T-helper 1 cell (primary cell): ENCODE data around the gene NSF.
"Not testable (repeated sequence)": the region's sequence is repeated elsewhere in the genome, so short reads cannot be mapped to it uniquely, and the experiment has no call there.

Source experiments
- DNase-seq, 5 donors: peaks; one replicate each; pipeline ENCODE4 v3.0.0-alpha.2; 2012 to 2020

NSF gene

DNA sequence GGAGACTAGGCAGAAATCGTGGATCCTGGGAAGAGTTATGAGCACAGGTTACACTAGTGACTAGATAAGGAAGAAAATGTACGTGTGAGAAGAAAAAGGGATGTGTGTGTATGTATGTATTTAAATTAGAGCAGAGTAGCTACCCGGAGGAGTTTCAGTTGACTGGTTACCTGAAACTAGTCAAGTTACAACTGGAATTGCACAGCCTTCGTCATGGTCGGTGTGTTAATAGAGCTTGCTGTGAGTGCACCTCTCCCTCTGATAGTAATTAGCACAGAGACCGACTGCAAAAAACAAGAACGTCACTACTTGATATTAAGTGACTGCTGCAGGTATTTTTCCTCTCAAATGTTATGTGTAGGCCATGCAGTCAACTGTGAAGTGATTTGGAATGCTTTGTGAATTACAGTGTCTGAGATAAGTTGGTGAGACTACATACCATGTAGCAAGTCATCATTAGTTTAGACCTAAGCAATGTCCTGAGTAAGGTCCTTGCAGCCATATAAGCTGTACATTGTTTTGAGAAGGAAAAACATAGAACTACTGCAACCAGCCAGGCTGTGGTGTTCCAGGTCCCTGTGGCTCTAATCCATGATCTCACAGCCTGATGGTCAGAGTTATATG lies 132.3 kb downstream of the NSF start:
- no peak for DNase-seq

DNA sequence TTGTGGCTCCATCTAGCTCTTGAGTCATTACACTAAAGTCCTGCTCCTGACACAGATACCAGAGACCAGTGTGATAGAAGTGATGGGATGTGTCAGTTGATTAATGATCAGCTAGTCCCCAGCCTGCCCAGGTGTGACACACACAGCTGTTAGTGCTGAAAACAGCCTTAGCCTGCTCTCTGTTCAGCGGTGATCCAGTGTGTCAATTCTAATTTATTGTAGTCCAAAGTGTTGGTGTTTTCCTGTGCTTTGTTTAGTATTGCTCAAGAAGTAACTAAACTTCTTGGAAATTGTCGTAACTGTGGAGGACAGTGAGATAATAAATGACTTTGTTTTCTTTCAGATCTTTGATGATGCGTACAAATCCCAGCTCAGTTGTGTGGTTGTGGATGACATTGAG lies 135.7 kb downstream of the NSF start:
- DNase-seq, result no peak

DNA sequence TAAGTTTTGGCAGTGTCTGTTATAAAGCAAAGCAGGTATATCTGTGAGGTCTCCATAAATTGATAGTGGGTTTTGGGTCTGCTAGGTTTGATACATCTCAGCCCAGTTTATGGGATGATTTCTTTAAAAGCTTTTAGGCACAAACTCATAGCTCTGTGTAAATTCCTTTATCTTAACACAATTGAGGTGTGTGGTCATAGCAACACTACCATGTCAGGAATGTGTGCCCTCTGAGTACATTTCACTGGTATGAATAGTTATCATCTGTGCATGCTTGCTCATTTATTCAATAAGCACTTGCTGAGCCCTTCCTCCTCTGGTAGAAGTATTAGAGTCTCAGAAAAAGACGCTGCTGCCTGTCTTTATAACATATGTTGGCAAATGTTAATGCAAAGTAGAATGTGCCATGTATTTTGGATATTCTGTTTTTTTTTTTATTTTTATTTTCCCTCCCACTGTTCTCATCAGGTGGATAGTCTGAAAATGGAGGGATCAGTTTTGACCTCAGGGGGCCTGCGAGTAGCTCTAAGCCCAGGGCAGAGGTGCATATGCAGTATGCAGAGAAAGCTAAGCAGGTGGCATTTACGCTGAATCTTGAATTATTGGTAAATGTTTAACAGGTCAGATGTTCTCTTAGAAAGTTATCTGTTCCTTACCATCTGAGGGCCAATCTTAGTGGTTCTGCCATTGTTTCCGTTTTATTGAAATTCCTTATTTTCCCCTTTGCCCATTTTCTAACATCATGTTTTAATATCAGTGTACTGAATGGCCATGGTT lies 137.3 kb downstream of the NSF start:
- no peak for DNase-seq

DNA sequence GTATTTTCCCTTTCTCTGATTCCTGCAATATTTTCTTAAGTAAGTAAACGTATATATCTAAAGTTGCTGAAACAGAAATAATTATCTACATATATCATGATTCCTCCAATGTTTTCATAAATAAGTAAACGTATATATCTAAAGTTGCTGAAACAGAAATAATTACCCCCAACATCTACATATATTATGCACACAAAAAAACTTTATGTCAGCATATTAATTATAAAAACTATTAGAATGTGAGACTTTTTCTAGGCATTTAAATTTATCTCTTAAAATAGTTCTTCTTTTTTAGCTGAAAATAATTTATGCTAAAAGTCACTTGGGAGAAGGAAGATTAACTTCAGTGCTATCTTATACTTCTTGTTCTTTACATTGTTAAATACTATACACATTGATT lies 139.6 kb downstream of the NSF start:
- no peak for DNase-seq

DNA sequence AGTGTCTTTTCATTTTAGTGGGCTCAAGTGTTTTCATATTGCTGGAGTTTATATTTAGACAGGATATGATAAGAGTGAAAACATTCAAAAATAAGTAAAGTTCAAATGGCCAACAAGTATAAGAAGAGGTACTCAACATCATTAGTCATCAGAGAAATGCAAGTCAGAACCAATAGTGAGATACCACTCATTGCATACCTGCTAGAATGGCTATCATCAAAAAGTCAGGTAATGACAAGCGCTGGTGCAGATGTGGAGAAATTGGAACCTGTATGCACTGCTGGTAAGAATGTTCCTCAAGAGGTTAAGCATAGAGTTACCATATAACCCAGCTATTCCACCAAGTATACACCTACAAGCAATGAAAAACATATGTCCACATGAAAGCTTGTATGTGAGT lies 140.2 kb downstream of the NSF start:
- DNase-seq, result no peak

DNA sequence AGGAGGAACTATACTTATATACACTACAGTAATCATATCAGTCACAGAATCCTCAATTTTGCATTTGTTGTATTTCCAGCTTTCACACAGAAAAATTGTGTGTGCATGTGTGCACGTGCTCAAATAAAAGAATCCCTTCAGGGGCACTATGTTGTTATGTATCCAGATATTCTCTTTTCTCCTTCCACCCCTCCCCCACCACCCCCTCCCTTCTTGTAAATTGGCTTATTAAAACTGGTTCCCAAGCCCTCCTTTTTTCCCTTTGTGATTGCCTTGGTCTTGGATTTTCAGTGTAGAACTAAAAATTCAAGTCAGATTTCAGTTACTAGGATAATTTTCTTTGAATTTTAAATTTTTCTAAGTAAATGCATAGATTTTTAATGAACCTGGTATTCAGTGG lies 141.7 kb downstream of the NSF start:
- DNase-seq, result no peak

DNA sequence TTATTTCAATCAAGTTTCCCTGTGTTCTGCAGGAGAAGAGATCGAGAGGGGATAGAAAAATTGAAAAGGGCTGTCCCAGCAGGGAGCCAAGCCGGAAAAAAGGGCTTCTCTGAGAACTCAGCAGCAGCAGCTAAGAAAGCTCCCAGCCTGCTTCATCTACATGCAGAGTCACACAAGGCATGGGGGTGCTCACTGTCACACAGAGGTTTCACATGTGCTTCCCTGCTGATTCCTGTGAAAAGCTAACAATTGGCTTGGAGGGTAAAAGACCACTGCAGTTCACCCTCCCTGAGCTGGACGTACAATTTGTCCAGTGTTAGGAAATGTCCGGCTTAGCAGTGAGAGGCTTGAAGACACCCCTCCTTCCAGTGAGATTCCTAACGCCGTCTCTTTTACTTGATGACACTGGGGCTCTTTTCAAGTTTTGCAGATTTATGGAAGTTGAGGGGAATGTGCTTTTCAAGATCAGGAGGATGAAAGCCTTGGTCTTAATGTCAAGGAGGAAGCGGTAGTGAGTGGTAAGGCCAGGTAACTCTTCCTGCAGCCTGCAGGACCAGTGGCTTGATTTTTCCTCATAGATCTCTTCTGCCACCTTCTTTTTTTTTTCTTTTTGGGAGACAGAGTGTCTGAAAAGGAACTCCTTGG lies 142.4 kb downstream of the NSF start:
- no peak for DNase-seq

DNA sequence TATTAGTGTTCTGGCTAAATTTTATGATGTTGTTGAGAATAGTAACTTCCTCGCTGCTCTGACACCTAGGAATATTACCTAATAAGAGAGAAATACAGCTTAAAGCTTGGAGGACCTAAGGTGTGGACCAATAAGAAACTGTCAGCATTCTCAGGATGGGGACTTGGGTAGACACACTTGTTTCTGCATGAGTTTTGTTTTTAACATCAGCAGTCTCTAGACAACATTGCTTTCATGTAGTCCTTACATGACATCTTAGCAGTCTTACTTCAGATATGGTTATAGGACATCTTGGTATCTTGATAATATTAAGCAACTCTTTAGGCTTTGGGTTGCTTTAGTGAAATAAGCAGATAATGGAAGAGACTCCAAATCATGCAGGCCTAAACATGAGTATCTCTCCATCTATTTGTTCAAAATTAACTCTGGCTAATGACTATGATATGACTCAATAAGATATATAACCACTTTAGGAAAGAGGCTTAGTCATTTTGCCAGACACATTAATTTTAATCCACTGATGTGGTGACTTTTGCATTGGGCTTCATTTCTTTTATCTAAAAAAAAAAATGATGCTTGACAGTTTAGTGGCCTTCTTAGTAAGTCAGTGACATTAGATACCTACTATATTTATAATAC lies 143.5 kb downstream of the NSF start:
- no peak for DNase-seq

DNA sequence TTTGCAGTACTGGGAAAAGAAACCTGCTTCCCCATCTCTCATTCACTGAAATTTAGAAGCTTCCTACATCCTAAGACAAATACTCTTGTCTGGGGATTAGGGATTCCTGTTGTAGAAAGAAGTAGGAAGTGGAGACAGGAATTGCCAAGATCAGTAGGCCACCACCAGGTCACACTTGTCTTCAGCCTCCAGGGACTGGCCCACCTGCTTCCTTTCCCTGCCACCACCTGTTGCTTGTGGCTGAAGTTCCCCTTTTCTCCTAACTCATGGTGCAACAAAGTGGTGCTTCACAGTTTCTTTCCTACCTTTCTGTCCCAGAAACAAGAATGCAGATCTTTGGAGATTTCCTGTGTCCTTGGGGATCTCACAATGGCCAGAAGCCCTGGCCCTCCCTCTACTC lies 145.6 kb downstream of the NSF start:
- DNase-seq, result no peak

DNA sequence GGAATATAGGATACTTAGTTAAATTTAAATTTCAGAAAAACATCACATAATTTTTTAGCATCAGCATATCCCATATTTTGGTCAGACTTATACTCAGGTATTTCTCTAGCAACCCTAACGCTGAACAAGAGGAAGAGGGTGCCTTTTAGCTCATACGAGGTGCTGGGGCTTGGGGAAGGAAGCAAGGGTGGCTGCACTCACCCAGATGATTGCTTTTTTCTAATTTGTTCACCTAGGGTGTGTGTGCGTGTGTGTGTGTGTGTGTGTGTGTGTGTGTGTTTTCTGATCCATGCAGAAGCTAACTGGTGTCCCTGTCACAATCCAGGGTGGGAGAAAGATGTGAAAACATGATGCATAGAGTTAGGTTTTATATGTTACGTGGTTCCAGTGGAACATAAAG lies 146.9 kb downstream of the NSF start:
- DNase-seq, result no peak

DNA sequence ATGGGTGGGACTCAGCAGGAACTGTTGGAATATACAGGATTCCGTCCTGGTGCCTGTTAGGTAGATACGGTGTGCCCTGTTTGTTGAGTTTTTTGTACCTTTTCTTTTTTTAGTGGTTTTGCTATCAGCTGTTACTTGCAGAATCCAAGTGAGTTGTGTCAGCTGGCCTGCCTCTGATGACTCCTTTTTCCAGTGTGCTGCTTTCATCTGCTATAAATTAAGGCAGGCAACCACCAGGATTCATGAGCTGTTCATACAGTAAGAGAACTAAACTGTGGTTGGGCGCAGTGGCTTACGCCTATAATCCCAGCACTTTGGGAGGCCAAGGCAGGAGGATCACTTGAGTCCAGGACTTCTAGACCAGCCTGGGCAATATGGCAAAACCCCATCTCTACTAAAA lies 148.1 kb downstream of the NSF start:
- DNase-seq, result no peak

DNA sequence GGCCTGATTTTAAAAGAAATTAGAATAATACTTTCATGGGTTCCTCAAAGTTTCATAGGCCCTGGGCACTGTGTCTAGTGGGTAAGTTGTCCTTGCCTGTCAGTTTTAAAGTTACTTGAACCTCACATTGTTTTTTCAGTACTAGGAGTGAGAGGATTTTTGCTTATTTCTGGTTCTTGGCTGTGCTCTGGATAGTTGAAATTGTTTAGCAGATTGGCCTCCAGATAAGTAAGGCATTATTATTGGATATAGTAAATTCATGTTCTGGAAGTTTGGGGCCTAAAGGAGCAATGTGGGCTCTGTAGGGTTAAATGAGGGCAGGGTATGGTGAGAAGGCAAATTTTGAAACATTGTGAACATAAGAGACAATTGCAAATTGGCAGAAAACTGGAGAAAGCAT lies 149.5 kb downstream of the NSF start:
- no peak for DNase-seq

DNA sequence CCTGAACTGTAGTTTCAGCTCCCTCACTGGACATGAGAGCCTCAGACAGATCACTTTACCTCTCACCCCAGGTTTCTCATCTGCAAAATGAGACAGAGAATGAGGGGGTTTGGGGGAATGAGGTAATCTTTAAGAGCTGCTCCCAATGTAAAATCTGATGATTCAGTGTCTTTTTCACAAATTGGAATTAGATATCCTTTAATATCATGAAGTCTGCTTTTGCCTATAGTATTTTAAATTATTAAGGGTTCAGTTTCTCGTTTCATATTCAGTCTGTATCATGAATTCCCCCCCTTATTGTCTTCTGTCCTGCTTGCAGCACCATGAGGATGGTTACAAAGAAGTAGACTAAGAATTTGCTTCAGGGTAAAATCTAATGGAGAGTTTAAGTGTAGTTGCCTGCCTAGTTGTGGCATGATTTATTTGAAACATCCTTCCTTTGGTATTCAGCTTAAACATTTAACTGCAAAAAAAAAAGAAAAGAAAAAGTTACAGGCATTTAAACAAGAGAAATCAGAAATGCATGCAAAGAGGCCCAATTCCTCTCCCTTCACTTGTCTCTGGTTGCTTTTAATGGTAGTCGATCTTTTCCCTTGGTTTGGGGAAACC lies 150.8 kb downstream of the NSF start:
- DNase-seq, result no peak

DNA sequence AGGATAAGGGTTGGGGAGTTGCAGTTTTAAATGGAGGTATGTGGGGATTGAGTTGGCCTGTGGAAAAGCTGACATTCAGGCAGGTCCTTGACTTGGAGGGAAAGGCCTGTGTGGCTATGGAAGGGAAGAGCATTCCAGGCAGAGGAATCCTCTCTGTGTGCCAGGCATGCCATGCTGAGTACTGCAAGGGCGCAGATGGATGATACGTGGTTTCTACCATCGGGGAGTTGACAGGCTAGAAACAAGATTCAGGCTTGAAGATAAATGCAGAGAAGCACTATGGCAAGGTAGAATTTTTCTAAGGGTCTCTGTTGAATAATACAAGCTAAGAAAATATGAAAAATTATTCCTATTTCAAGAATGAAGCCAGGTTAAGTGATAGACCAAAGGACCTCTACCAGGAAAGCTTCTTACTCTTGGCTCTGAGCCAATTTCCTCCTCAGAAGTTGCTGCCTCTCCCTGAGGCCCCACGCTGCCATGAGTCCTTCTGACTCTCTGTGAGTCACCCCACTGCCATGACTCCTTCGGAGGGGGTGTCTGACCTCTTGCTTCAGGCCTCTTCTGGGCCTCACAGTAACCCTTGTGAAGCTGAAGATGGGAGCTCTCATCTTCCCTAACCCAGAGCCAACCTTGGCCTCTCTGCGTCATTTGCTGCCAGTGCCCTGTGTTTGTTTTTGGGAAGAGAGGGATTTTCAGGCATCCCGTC lies 152.2 kb downstream of the NSF start:
- no peak for DNase-seq

DNA sequence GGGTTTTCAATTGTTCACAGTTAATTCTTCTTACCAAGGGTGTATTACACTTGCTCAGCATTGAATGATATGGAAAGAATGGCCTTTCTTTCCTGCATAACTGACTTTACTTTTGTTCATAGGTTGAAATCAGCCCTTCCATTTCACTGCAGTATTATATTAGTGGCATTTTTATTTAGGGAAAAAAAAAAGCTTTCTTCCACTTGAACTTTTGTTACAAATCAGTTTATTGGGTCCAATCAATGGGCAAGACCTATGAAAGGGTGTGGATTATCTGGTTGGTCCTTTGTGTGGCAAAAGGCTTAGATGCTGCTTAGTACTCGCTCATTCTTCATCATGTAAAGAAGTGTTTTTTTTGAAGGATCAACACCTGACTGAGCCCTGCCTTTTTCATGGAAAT lies 154.0 kb downstream of the NSF start:
- no peak for DNase-seq

DNA sequence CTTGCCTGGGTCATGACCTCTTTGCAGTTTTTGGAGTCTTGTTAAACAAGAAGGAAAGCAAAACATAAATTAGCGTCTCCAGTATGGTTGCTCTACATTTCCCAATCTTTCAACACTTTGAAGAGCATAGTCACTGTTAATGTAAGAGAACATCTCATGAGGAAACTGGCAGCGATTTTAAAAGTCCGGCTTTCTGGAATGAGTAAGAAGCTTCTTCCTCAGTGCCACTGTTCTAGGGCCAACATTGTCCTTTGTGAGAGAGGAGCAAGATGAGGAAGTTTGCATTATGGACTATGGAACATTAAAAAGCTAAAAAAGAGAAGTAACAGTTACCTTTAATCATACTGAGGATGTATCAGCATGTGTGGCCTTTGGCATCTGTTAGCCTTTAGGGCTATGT lies 154.9 kb downstream of the NSF start:
- no peak for DNase-seq

DNA sequence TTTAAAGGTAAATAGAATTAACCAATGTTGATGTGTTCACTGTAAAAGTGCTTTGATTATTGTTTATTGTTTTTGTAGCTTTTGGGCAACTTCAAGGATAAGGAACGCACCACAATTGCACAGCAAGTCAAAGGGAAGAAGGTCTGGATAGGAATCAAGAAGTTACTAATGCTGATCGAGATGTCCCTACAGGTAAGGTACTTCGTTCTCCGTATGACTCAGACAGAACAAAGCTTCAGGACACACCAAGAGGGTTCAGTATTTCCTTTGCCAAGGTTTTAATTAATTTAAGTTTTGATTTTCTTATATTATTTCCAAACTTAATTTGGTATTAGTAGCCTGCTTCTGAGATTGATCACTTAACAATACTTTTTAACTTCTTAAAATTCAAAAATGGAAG lies 161.0 kb downstream of the NSF start:
- DNase-seq, result no peak

DNA sequence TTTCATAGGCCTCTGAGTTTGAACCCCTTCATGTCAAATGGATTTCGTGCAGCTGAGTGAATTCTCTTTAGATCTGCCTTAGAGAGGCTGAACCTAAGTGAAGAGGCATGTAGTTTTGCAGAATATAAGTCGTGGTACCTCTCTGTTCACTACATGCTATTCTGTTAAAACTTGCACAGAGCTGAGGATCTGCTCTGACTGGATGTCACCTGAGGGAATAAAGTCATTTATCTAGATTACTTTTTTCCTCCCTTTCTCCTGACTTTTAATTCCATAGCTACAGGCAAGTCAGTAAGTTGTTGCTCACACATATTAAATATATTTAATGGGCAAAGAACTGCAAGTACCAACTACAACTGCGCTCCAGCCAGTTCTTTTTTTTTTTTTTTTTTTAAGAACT lies 163.3 kb downstream of the NSF start:
- no peak for DNase-seq

DNA sequence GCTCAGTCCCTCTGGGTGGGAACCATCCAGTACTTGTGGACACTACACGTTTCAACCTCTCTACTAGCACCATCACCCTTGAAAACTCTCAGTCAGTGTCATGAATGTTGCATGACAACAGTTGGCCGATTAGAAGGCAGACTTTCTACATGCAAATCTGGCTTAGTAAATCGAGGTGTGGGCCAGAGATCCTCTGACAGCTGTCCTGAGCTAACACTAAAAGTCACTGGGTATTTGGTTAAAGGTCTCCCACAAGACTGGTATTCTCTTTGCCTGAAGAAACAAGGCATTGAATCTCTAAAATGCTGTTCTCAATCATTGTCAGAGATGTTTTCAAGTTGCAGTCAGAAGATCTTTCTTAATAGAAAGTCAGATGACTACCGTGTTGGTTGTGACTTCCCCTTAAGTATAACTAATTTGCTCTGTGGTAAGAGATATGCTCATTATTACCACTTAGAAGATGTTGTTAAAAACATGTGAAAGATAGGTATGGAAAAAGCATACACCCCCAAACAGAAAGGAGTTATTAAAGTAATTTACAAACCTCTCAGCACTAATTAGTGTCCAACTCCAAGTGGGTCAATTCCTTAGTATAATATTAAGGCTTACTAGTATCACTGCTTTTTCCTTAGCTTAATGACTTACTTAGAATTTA lies 165.7 kb downstream of the NSF start:
- DNase-seq, result no peak

DNA sequence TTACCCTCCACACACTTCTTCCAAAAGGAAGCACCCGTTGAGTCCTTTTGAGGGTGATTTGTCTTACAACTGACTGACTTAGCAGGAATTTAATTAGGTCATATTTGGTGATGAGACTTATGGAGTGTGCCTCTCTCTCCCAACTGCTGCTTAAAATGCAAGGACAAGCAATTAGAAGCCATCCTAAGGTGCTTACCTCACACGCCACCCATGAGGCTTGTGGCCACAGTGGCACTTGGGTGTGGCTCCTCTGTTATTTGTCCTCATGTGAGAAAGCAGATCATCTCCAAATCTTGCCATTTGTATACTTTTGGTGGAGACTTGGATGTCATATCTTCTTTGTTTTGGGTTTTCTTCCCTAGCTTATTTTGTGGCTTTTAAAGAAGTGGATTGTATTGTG lies 166.4 kb downstream of the NSF start:
- DNase-seq, result no peak

DNA sequence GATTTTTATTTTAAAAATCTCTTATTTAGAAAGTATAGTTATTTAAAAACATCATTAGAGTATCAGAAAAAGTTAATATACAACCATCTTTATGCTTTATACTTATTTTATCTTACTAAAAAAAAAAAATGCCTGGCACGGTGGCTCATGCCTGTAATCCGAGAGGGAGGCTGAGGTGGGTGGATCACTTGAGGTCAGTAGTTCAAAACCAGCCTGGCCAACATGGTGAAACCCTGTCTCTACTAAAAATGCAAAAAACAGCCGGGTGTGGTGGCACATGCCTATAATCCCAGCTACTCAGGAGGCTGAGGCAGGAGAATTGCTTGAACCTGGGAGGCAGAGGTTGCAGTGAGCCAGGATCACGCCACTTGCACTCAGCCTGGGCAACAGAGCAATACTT lies 167.1 kb downstream of the NSF start:
- DNase-seq, result not testable (repeated sequence)

DNA sequence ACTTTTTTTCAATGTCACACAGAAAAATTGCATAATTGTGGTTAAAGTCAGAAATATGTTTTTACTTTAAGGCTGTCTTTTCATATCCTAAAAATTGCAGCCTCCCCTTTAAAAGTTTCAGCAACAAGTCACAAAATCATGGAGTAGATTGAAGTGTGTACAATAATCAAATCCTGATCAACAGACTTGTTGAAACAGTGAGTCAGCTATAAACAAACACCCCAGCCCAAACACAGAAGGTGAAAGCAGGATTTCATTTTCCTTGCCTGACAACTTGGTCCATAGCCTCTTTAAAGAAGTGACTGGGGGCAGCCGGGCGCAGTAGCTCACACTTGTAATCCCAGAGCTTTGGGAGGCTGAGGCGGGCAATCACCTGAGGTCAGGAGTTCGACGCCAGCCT lies 168.1 kb downstream of the NSF start:
- no peak for DNase-seq
